ENCODE results near the gene TMEM247.

The TMEM247 gene

DNA sequence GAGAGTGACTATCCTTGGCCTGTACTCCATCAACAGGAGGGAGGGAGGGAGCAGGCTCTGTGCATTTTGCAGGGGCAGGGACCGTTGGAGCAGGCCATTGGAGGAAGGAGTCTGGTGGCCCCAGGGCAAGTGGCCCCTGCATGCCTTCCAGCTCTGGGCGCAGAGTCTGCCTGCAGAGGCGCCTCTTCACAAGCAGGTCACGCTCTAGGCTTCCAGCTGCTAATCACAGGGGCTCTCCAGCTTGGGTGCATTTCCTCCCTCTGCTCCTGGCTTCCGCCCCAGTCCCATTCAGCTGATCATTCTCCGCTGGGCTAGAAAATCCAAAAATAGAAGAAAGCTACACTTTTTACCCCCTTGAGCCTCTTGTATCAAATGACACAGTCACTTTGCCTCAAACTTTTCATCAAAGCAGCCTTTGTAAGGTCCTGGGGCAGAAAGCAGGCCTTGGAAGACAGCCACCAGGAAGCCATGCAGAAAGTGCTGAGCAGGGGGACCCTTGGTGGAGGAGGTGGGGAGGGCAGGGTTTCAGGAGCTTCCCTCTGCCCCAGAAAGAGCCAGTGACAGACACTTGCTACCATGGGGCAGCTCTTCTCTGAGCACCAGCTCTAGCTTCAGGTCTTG, 11.3 kb downstream of the TMEM247 start:
- DNase-seq = no peak

DNA sequence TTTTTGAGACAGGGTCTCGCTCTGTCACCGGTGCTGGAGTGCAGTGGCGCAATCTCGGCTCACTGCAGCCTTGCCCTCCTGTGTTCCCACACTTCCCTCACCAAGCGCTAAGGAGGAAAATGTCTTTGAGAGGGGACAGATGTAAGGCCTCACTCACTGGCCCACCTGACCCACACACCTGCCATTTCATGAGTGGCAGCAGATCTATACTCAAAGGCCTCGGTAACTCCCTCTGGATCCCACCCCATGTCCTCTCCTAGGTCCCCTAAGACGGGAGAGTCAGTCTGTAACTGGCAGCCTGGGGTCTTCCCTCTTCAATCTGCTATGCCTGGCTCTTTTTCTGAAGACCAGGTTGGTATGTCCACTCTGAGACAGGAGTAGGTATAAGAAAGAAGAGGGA, 12.9 kb downstream of the TMEM247 start:
- DNase-seq = no peak

DNA sequence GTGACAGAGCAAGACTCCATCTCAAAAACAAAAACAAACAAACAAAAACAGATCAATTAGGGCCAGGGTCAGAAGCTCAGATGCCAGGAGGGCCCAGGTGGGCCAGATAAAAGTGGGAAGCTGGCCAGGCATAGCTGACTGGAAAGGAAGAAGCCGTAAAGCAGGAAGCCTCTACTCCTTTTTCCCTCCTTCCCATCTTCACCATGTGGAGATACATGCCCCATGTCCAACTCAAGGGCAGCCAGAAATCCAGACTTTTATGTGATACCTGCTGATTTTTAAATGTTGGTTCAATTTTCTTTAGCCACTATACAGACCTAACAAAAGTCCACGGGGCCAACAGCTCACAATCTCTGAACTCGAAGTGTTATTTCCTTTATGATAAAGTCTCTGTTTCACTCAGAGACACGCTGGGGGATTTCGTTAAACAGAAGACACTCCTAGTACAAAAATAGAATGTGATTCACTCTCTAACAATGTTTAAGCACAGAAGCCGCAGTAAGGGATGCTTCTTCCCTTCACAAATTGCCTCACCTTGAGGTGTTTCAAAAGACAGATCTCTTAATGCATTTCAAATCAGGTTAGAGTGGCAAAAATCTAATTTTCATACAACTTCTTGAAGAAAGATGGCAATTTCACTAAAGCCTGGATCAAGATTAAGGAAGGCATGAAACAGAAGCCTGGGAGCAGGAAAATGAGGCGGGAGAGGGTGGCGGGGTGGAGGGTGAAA, 14.0 kb downstream of the TMEM247 start:
- DNase-seq = no peak

DNA sequence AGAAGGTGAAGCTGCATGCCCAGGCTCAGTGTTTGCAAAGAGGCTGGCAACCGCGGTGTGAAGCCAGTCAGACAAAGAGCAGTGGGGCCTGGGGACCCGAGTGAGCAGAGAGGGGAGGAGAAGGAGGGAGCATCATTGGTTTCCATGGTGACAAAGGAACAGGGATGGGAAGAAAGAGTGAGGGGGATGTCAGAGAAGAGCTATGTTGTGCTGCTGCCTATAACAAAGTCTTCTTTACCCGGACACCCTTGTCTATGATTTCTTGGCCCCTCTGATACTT, 14.5 kb downstream of the TMEM247 start:
- DNase-seq = no peak

DNA sequence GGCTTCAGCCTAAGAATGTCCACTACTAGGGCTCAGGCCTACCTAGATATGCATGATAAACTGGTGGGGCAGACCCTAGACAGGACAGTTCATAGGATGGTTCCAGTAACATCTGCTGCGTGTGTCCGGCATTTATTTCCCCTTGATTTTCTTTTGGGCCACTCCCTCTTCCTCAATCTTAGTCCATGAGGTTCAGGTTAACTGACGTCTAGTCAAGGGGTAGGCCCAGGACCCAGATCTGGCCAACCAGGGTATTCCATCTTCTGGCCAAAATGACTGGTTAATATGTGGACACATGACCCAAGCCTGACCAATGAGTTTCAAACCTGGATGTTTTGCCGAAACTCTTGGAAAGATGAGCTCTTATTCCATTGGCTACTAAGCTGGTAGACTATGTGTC, 15.2 kb downstream of the TMEM247 start:
- DNase-seq = no peak

DNA sequence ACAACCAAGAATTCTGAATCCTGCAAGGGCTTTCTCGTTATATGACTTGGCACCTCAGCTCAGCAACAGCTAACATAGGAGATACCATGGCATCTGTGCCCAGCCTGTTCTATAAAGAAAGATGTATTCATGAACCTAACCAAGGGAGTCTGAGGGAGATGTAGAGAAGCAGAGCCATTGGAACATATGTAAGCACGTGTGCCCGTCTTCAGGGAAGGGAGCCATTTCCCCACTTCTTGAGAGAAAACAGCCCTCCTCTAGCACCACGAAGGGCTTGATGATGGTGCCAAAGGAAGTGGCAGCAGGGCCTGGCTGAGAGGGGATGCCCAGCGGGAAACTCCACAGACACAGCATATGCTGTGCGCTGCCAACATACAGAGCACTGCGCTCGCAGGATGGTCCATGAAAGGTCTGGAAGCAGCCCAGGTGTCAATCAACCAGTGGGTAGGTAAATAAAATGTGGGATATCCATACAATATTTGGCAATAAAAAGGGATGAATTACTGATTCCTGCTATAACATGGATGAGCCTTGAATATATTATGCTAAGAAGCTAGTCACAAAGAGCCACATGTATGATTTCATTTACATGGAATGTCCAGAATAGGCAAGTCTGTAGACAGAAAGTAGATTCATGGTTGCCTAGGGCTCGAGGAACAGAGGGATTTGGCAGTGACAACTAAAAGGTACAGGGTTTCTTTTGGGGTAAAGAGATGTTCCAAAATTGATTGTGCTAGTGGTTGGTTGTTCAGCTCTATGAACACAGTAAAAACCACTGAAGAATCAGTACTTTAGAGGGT, 16.1 kb downstream of the TMEM247 start:
- DNase-seq = no peak

DNA sequence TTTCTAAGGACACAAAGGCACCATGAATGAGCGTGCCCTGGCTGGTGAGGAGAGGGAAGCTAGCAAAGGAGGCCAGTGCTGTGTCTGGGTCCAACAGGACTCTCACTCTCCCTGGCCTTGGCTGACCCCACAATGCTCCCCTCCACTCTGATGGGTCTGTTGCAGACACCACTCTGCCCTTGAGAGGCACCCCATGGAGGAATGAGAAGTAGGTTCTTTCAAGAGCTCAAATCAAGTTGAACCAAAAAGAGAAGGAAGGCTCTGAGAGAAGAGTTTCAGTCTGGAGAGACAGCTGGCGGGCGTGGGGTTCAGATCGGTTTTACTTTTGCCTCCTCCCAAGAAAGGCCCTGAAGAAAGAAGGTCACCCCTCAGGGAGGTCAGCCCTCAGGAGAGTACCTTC, 18.4 kb downstream of the TMEM247 start:
- DNase-seq = no peak

DNA sequence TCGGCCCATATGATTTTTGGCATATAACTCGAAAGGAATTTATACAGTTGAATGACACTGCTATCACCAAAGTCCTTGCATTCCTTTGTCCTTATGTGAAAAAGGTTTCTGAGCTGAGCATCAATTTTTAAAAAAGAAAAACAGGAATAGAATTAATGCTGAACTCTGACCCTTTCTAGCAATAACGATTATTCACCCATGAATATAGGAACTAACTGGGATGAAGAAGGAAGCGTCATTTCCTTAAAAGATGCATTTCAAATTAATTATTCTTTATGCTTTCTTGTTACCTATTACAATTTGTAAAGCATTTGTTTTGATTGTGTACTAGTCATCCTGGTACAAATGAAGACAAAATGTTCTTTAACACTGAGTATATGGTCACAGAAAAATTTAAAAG, 19.3 kb downstream of the TMEM247 start:
- DNase-seq = no peak

DNA sequence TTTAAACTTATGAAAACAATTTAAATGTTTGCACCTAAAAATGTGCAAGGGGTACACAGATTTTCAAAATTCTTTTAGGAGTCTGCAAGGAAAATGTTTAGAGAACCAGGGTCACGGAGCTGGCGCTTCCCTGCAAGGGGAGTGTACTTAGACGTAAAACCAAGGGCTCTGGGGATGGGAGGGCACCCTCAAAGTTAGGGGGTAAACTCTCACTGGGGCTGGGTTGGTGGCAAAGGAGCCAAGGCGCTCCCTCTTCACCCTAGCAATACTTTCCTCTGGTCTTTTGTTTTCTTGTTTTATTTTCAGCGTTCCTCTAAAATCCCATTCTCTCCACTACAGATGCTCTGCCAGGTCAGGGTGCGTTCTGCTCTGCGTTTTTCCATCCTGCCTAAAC, 20.0 kb downstream of the TMEM247 start:
- DNase-seq = no peak

DNA sequence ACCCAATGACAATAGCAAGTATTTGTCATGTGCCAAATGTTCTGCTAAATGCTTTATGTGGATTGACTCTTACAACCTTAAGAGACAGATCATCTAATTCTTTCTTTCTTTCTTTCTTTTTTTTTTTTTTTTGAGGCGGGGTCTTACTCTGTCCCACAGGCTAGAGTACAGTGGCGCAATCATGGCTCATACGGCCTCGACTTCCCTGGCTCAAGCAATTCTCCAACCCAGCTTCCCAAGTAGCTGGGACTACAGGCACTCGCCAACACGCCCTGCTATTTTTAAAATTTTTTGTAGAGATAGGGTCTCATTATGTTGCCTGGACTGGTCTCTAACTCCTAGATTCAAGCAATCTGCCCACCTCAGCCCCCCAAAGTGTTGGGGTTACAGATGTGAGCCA, 21.4 kb downstream of the TMEM247 start:
- no peak for DNase-seq

DNA sequence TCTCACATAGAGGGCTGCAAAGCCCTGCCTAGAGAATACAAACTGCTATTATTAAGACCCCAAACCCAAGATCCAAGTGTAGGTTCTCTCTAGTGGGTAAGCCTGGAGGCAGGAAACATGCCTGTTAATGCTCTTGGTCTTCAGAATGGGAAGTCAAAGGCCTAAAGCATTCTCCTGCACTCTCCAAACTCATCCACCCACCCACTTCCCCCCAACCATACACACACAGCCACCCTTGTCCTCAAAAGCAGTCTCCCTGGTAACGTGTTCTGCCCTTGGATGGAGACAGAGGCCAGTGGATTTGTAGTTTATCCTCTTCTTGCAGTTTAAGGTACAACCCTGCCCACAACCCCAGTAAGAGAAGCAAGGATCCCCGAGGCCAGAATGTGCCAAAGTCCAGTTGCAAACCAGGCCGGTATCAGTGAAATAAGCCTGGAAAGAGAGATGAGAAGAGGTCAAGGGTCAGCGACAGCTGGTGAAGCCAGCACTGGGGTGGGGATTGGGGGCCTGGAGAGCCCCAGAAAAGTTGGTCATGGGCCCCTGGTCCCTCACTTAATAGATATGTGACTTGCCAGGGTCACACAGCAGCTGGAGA, 23.0 kb downstream of the TMEM247 start:
- no peak for DNase-seq

DNA sequence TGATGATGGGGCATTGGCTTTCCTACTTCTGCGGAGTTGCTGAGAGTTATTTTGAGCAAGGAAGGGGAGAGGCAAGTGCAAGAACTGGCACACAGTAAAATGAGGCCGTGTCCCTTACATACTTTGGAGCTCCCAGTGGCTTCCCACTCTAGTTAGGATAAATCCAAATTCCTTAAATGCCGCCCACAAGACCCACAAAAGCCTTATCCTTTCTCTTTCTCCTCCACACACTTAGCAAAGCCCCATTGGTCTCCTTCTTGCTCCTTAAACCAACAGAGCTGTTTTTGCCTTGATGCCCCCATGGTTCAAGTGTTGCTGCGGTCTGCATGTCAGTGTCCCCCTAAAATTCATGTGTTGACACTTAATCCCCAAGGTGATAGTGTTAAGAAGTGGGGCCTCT, 24.3 kb downstream of the TMEM247 start:
- no peak for DNase-seq

DNA sequence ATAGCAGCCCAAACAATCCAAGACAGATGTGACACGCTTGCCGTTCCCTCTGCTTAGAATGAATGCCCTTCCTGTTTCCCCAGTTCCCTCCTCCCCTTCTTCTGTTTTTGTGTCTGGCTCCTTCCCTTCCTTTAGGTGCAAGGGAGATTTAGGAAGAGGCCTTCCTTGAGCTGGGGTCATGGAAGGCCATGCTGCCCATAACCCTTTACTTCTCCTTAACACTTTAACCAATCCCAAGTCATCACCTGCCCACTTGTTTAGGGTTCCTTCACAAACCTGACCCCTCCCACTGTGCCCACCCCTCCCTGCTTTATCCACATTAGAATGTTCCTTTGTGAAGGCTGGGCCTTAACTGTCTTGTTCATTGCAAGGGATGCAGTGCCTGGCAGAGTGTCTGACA, 24.9 kb downstream of the TMEM247 start:
- DNase-seq = no peak

DNA sequence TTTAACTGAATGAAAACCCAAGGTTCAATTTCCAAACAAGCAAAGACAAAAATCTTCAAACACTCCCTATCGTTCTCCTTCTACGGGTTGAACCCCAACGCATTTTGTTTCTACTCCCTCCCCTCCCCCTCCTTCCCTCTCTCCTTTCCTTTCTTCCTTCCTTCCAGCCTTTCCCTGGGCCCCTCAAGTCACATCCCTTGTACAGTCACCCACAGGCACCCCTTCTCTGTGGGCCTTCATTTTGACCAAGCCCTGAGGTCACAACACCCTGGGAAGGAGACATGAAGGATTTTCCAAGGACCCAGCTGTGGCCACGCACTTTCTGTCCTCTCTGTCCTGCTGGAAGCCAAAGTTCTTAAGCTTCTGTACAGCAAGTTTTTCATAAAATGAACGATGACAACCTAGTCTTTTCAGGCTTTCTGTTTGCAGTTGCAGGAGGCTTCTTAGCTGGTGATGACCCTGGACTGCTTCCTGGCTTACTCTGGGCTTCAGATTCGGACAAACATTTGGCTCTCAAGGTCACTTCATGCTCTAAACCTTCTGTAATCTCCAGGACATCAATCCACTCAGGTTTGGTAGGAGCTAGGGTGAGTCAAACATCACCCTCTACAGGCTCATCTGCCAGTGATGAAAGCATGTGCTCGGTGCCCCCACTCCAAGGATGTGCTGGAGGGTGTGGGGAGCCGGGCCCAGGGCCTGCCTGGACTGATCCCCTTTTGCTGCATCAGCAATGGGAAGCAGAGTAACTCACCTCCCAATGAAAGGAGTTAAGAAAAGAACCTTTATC, 25.5 kb downstream of the TMEM247 start:
- no peak for DNase-seq

DNA sequence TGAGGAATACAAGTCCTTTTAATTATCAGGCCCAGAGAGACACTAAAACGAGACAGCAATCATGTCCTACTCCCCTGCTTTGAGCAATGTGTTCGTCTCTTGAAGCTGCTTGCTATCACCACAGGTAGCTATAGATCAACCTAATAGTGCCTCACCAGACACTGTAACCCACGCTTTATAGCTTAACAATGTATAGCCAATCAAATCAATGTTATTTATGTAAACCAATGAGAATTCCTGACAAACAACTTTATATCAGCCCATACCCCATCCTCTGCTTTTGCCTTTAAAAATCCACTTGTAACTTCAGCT, 26.1 kb downstream of the TMEM247 start:
- DNase-seq = no peak

DNA sequence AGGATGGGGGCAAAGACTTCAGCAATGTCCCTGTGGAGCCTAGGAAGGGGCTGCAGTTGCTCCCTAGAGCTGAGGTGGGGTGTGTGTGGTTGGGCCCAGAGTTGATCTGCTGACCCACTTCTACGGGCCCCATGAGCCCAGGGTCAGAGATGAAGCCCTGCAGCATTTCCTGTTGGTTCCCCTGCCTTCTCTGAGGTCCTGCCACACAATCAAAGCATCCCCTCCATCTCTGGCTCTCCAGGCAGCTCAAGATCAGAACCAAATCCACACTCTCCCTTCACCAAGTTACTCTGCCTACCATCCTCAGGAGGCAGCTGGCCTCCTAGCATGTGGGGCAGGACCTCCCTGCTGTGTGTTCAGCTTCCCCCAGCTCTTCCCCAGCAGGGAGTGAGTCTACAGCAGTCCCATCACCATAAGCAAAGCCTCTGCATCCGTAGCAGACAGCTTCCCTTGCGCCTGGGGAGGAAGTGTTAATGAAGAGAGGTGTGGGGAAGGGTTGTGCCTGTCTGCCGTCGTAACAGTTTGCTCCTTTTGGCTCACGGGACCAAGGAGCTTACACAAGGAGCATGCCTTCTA, 26.9 kb downstream of the TMEM247 start:
- DNase-seq = no peak

DNA sequence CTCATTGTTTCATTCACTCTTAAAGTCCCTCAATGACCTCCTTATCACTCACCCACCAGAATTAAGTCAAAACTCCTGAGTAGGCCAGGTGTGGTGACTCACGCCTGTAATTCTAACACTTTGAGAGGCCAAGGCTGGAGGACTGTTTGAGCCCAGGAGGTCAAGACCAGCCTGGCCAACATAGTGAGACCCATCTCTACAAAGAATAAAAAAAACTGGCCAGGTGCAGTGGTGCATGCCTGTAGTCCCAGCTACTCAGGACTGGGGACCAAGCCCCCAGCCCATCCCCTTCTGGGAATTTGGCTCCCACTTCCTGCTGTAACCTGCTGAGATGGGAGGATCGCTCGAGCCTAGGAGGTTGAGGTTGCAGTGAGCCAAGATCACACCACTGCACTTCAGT, 28.9 kb downstream of the TMEM247 start:
- no peak for DNase-seq

DNA sequence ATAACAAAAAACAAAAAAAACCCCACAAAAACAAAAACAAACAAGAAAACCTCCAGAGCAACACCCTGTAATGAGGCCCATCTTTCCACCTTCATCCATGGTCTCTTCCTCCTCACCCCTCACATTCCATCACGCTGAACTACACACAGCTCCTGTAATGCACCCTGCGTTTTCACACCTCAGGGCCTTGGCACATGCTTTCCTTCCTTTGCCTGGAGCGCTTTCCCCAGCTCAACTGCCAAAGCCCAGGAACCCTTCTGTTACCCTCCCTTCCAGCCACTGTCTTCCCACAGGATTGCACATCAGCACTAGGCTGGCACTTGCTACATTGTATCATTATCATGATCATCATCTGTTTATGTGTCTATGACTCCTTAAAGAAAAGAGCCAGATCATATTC, 29.4 kb downstream of the TMEM247 start:
- no peak for DNase-seq

DNA sequence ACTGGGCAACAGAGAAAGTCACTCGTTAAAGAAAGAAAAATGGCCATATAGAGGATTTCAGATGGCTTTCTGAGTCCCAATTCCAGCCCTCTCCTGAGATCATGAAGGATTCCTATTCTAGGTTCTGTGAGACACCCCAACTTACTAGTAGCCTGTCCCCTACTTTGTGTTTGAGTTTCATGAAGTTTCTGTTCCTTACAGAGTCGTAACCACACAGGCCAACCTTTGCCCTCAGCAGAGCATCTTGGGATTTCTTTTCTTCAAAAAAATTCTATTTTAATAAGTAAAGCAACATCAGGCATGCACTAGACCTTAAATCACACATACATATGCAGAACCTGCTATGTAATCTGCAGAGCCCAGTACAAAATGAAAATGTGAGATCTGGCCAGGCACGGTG, 30.4 kb downstream of the TMEM247 start:
- DNase-seq = no peak

DNA sequence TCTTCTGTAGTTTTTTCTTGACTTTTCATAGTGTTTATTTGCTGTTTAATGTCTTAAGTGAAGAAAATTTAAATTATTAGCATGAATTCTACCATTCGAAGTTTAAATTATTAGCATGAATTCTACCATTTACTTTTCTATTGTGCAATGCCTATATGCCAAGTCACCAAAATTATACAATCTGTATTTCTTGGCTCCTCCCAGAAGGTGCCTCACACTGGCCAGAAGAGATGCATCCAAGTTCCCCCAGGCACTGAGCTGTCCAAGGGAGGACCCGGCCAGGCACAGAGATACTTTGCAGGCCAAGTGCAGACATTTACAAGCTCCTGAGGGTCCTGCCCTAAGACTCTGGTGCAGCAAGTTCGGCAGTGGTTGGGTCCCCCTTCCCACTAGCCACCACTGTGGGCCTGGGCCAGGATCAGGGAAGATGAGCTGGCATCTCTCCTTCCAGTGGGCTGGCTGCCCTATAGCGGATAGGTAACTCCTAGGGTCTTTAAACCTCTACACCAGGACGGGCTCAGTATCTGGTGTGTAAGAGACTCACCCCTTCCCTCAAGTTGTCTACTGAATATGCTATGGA, 31.3 kb downstream of the TMEM247 start:
- DNase-seq = no peak

DNA sequence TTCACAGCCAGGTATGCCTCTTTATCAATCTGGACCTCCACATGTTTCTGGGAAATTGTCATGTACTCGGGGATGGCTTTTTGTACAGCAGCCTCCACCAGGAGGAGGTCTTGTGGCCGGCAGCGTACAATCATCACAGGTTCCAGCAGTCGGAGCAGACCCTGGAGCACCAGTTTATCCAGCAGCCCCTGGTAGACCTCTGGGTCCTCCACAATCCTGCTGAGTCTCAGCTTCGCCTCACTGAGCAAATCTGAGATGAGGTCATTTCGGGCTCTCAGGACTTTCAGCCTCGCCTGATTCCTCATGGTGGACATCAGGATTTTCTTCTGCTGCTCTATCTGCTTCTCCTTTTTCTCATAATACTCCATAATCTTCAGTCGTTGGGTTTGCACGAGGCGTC, 32.8 kb downstream of the TMEM247 start:
- DNase-seq = no peak

DNA sequence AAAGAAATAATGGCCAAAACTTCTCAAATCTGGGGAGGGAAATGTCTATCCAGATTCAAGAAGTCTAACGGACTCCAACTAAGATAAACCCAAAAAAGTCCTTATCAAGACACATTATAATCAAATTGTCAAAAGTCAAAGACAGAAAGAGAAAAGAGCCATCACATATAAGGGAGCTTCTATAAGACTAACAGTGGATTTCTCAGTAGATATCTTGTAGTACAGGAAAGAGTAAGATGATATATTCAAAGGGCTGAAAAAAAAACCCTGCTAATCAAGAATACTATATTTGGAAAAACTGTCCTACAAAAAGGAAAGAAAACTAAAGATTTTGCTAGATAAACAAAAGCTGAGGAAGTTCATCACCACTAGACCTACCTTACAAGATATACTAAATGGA, 35.4 kb downstream of the TMEM247 start:
- DNase-seq = no peak

DNA sequence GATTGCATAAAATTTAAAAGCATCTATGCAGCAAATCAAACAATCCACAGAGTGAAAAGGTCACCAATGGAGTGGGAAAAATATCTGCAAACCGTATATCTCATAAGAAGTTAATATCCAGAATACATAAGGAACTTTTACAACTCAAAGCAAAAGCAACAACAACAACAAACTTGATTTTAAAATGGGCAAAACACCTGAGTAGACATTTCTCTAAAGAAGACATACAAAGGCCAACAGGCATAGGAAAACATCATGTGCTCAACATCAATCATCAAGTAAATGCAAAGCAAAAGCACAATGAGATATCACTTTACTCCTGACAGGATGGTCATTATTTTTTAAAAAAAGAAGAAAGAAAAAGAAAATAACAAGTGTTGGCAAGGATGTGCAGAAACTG, 38.1 kb downstream of the TMEM247 start:
- DNase-seq = no peak

Measured in activated naive CD4-positive, alpha-beta T cell treated with Interleukin-2 at 50 U/mL for 16 hours (primary cell).